GM12878 (cell line): ENCODE data around the gene ZDHHC7. TPM values are rescaled to one million over a fixed set of nuclear protein-coding genes. Genes with fewer than 3 reads are reported as not detected.
A peak's percentile ranks its signal among the peaks of the same experiment; 100 is the strongest.

Experiments used
- ATAC-seq: fragments of 200-7000 bp; cut with Tn5 transposase; 3 replicates; pipeline ENCODE4 v1.9.1; 2020; ENCODE audit warnings: mild to moderate bottlenecking, moderate library complexity
- BruUV-seq: library from RNA; stranded (reverse); fragments of 400-500 nt; replicated peaks from 2 replicates; lab custom pipeline; 2021; lab: Mats Ljungman, UMichigan
- CTCF ChIA-PET: fragments of 300-600 bp; sonication (Branson Sonifier 250); formaldehyde crosslinking; extraction: SDS; loops from one replicate; lab custom pipeline; 2021; ENCODE audit warnings: inconsistent platforms; lab: Yijun Ruan, JAX
- POLR2A ChIA-PET: fragments of 350-600 bp; formaldehyde crosslinking; extraction: SDS; loops from one replicate; lab custom pipeline; 2021; ENCODE audit warnings: inconsistent platforms; lab: Charles Lee
- RAD21 ChIA-PET: fragments of 300-600 bp; sonication (Branson Sonifier 250); formaldehyde crosslinking; loops from one replicate; lab custom pipeline; 2023; ENCODE audit warnings: antibody characterized with exemption; ENCODE audit not compliant: unreplicated experiment; lab: Charles Lee
- SMC1A ChIA-PET: fragments of 300-600 bp; sonication (Branson Sonifier 250); formaldehyde crosslinking; loops from one replicate; lab custom pipeline; 2023; ENCODE audit not compliant: unreplicated experiment, uncharacterized antibody; lab: Charles Lee
- DNase-seq: peaks from one replicate; pipeline ENCODE4 v3.0.0-alpha.2; 2011; ENCODE audit warnings: low read depth, low spot score
- FAIRE-seq: peaks from 3 replicates; lab custom pipeline; 2011; peaks lifted over from hg19 to GRCh38; lab: Jason Lieb, UNC
- H2AFZ ChIP-seq: 2 replicates; pipeline ENCODE4 v1.6.0; 2011; ENCODE audit warnings: low read depth, low read length, control low read depth; ENCODE audit not compliant: control insufficient read depth
- H3K27ac ChIP-seq: 2 replicates; pipeline ENCODE4 v1.5.1; 2011; ENCODE audit warnings: control low read depth; ENCODE audit not compliant: control insufficient read depth, insufficient read depth
- H3K27me3 ChIP-seq, 2 experiments: replicated peaks in 1 of 2; 2 replicates each; pipeline versions ENCODE4 v1.6.0 to v1.6.1; 2011; ENCODE audit warnings: low read length in 1 of 2; ENCODE audit not compliant: control insufficient read depth in 2 of 2, insufficient read depth in 2 of 2
- H3K36me3 ChIP-seq, 2 experiments: 2 replicates each; pipeline ENCODE4 v1.5.1; 2011; ENCODE audit warnings: low read length in 1 of 2; ENCODE audit not compliant: control insufficient read depth in 2 of 2, insufficient read depth in 2 of 2
- H3K4me1 ChIP-seq: 2 replicates; pipeline ENCODE4 v1.6.1; 2011; ENCODE audit warnings: mild to moderate bottlenecking, low read length, moderate library complexity, mixed read lengths; ENCODE audit not compliant: control insufficient read depth, insufficient read depth
- H3K4me2 ChIP-seq: 2 replicates; pipeline ENCODE4 v1.6.0; 2011; ENCODE audit warnings: control low read depth; ENCODE audit not compliant: control insufficient read depth, insufficient read depth
- H3K4me3 ChIP-seq: fragments of 200-600 bp; sonication (generic); 2 replicates; pipeline ENCODE4 v1.5.1; 2016
- H3K79me2 ChIP-seq: 2 replicates; pipeline ENCODE4 v1.6.0; 2011; ENCODE audit warnings: low read length; ENCODE audit not compliant: control insufficient read depth, insufficient read depth
- H3K9ac ChIP-seq: 2 replicates; pipeline ENCODE4 v1.8.0; 2011; ENCODE audit warnings: low read length, control low read depth, mixed read lengths; ENCODE audit not compliant: control insufficient read depth, insufficient read depth
- H3K9me3 ChIP-seq: replicated peaks from 3 replicates; pipeline ENCODE4 v1.5.1; 2011; ENCODE audit warnings: mild to moderate bottlenecking, low read length; ENCODE audit not compliant: control insufficient read depth, insufficient read depth
- H4K20me1 ChIP-seq: 2 replicates; pipeline ENCODE4 v1.6.0; 2011; ENCODE audit not compliant: control insufficient read depth, insufficient read depth
- DPF2 ChIP-seq: fragments of 450-650 bp; IDR thresholded peaks from 2 replicates; pipeline ENCODE4 v1.6.1; 2017; ENCODE audit warnings: mild to moderate bottlenecking
- IRF4 ChIP-seq: IDR thresholded peaks from 2 replicates; pipeline ENCODE4 v1.6.1; 2011; ENCODE audit warnings: low read depth, low read length
- LARP7 ChIP-seq: fragments of 450-650 bp; IDR thresholded peaks from 2 replicates; pipeline ENCODE4 v1.6.1; 2017; ENCODE audit warnings: mild to moderate bottlenecking
- MYC ChIP-seq: IDR thresholded peaks from 2 replicates; pipeline ENCODE4 v1.6.1; 2011; ENCODE audit warnings: mild to moderate bottlenecking, low read length, moderate library complexity, inconsistent platforms; ENCODE audit not compliant: insufficient read depth, insufficient replicate concordance, insufficient read length, severe bottlenecking
- POLR2AphosphoS2 ChIP-seq: IDR thresholded peaks from 2 replicates; pipeline ENCODE4 v1.6.1; 2011; ENCODE audit warnings: low read depth, mild to moderate bottlenecking, low read length, improper control_type of control experiment, moderate library complexity
- RFX5 ChIP-seq: IDR thresholded peaks from 2 replicates; pipeline ENCODE4 v1.6.1; 2011; ENCODE audit warnings: low read depth, low read length, improper control_type of control experiment
- RUNX3 ChIP-seq: IDR thresholded peaks from 2 replicates; pipeline ENCODE4 v1.6.1; 2012; ENCODE audit warnings: low read length, inconsistent platforms
- SUZ12 ChIP-seq: fragments of 200-600 bp; sonication (generic); IDR thresholded peaks from one replicate; pipeline ENCODE4 v1.6.1; 2018; ENCODE audit warnings: antibody characterized with exemption, mild to moderate bottlenecking; ENCODE audit not compliant: unreplicated experiment
- WGBS: methylation state at CpG from one replicate; pipeline ENCODE4 v1.1.6; 2016; ENCODE audit warnings: low lambda C conversion rate; ENCODE audit not compliant: insufficient replicate concordance, insufficient coverage; ENCODE audit errors: missing lambda C conversion rate; 5-methylcytosine and 5-hydroxymethylcytosine counted together
- in situ Hi-C: fragments of 300-500 bp; cut with MboI; formaldehyde crosslinking; loops from 9 replicates; pipeline ENCODE4 v1.14.3; 2018; ENCODE audit warnings: mixed read lengths
- intact Hi-C: fragments of 100-400 bp; cut with micrococcal nuclease; formaldehyde crosslinking; loops from one replicate; pipeline ENCODE4 v1.14.2; 2022; ENCODE audit not compliant: unreplicated experiment
- polyA plus RNA-seq, 11 experiments: library from polyadenylated mRNA; depleted of rRNA in 4 of 11; unstranded in 6 of 11; stranded (reverse) in 5 of 11; fragments of >200 nt; fragmentation: Nextera tagmentation in 4 of 11; fragmentation: Illumina TruSeq in 1 of 11; extraction: Ambion mirVana in 4 of 11; extraction: Trizol in 1 of 11; gene quantifications; 1 replicate in 1 of 11; 2 replicates in 10 of 11; pipeline versions ENCODE4 v1.2.1 to v1.2.3, GENCODE V29; 2011 to 2016; ENCODE audit warnings: inconsistent platforms in 2 of 11, missing spikeins in 2 of 11, low read depth in 1 of 11
- total RNA-seq, 4 experiments: library from RNA; depleted of rRNA in 3 of 4; stranded (reverse); fragments of >200 nt in 3 of 4; fragmentation: Illumina TruSeq in 1 of 4; extraction: Trizol in 1 of 4; gene quantifications; 2 replicates each; pipeline versions ENCODE4 v1.2.1 to v1.2.3, GENCODE V29; 2013 to 2021
- TF ChIP-seq, protein P1 (sequence below): fragments of 450-650 bp; IDR thresholded peaks from 2 replicates; pipeline ENCODE4 v1.6.1; 2017; ENCODE audit warnings: borderline replicate concordance

The ZDHHC7 gene
- total and polyA plus RNA-seq, 10 of the 15 experiments (the other 5 are each of a cell fraction or from before 2014, with no cell fraction given) = 0.87 to 26.0 (median 20.0) TPM

DNA sequence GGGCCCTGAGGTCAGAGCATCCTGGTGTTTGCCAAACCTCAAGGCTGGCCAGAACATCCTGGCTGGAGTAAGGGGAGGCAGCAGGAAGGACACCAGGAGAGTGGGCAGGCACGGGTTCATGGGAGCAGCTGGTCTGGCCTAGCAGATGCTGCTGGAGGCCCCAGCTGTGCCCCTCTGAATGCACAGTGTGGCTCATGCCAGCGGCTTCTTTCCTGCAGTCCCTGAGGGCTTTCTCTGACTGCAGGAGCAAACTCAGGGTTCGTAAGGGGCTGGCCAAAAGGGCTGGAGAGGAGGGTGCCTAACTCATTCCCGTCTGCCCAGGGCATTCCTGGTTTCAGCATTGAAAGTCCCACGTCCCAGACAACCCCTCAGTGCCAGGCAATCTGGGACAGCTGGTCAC lies 78.7 kb downstream of the ZDHHC7 start:
- Histone ChIP-seq H3K79me2 (no peaks in the 10 kb centered on the region), H3K4me3 (no peak overlapping the region), H3K27ac (no peak overlapping the region), H3K27me3 (peaks cover 0 to 1% of the 10 kb centered on the region in 2 experiments; a peak in 1 of 4 replicates), H3K9me3 (no peaks in the 10 kb centered on the region; the same call in 2 of the 3 replicates), H2AFZ (no peak overlapping the region), H3K4me2 (no peak overlapping the region), H3K4me1 (no peaks in the 10 kb centered on the region), H3K36me3 (no peaks in the 10 kb centered on the region), H3K9ac (no peak overlapping the region), H4K20me1 (no peaks in the 10 kb centered on the region)
- FAIRE-seq (no peak), DNase-seq (no peak), ATAC-seq (peak; percentile 22; the same call in 1 of the 3 replicates)
- 20% methylated on average over 5 of the region's 5 CpGs for WGBS
- ChIA-PET RAD21 (no interaction called here), POLR2A (no interaction called here), SMC1A (interaction anchor here (1.7 to 2.2 kb wide), 2 partner anchors 13 to 38 kb away, joined by 4 to 8 read pairs; no protein-coding TSS in a partner anchor), CTCF (interaction anchor here (0.9 to 1.6 kb wide), 2 partner anchors 18 to 39 kb away, joined by 3 read pairs; no protein-coding TSS in a partner anchor)
- intact Hi-C loops = no loop called here
- in situ Hi-C loops = no loop called here
- BruUV-seq = no TSS peak
- TF ChIP-seq POLR2AphosphoS2 (no peak), IRF4 (no peak), RUNX3 (no peak), MYC (no peak), RFX5 (no peak), LARP7 (no peak), DPF2 (no peak), SUZ12 (no peak)
- TF ChIP-seq, protein P1, sequence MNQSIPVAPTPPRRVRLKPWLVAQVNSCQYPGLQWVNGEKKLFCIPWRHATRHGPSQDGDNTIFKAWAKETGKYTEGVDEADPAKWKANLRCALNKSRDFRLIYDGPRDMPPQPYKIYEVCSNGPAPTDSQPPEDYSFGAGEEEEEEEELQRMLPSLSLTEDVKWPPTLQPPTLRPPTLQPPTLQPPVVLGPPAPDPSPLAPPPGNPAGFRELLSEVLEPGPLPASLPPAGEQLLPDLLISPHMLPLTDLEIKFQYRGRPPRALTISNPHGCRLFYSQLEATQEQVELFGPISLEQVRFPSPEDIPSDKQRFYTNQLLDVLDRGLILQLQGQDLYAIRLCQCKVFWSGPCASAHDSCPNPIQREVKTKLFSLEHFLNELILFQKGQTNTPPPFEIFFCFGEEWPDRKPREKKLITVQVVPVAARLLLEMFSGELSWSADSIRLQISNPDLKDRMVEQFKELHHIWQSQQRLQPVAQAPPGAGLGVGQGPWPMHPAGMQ = no peak
